Peyer's patch (tissue), 4 donors: ENCODE results near the gene SIK1. TPM values are rescaled to one million over a fixed set of nuclear protein-coding genes. Genes with fewer than 3 reads are reported as not detected.
"Not testable (repeated sequence)": the region's sequence is repeated elsewhere in the genome, so short reads cannot be mapped to it uniquely, and the experiment has no call there.

Experiments
- DNase-seq, 3 donors: peaks; one replicate each; pipeline ENCODE4 v3.0.0-alpha.2; 2017 to 2019
- H3K27ac ChIP-seq, 4 donors: fragments of 200-600 bp; sonication (generic); one replicate each; pipeline ENCODE4 v1.5.1; 2016 to 2019
- H3K27me3 ChIP-seq, 2 donors: fragments of 200-600 bp; sonication (generic); one replicate each; pipeline ENCODE4 v1.5.1; 2019
- H3K36me3 ChIP-seq, 3 donors: fragments of 200-600 bp; sonication (generic); one replicate each; pipeline ENCODE4 v1.5.1; 2016 to 2019
- H3K4me1 ChIP-seq, 4 donors: fragments of 200-600 bp; sonication (generic); one replicate each; pipeline ENCODE4 v1.5.1; 2016 to 2019
- H3K4me3 ChIP-seq, 4 donors: fragments of 200-600 bp; sonication (generic); 1 replicate in 3 of 4; 2 replicates in 1 of 4; pipeline ENCODE4 v1.5.1; 2016 to 2019; ENCODE audit warnings: mild to moderate bottlenecking in 1 of 4
- H3K9me3 ChIP-seq, 4 donors: fragments of 200-600 bp; sonication (generic); one replicate each; pipeline ENCODE4 v1.5.1; 2016 to 2019; ENCODE audit warnings: mild to moderate bottlenecking in 1 of 4
- total RNA-seq, 4 donors: library from RNA; depleted of rRNA; stranded (reverse); fragments of >200 nt; gene quantifications; one replicate each; pipeline ENCODE4 v1.1.0, GENCODE V29; 2016

Gene SIK1
- total RNA-seq, 4 donors from 2014 or later: 11.0 to 28.1 (median 17.3) TPM; not detected in 1

DNA sequence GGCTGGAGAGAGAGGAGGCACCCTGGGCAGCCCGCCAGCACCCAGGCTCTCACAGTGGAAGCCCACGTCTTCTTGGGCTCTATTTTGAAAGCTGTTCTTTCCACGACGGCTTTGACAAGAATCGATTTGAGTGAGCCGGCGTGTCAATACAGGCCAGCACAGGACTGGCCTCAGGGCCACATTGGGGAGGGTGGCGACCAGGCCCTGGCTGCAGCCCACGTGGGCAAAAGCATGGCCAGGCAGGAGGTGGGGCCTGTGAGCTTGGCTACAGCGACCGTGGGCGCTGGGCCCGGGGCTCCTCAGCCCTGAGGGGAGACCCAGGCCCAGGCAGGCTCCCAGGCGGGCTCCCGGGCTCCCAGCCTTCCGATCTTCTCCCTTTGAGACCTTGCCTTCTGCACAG lies 23.4 kb upstream of the SIK1 start:
- H3K27me3 ChIP-seq, H3K36me3 ChIP-seq, H3K9me3 ChIP-seq, H3K27ac ChIP-seq, H3K4me1 ChIP-seq, H3K4me3 ChIP-seq, DNase-seq: not testable (repeated sequence)

DNA sequence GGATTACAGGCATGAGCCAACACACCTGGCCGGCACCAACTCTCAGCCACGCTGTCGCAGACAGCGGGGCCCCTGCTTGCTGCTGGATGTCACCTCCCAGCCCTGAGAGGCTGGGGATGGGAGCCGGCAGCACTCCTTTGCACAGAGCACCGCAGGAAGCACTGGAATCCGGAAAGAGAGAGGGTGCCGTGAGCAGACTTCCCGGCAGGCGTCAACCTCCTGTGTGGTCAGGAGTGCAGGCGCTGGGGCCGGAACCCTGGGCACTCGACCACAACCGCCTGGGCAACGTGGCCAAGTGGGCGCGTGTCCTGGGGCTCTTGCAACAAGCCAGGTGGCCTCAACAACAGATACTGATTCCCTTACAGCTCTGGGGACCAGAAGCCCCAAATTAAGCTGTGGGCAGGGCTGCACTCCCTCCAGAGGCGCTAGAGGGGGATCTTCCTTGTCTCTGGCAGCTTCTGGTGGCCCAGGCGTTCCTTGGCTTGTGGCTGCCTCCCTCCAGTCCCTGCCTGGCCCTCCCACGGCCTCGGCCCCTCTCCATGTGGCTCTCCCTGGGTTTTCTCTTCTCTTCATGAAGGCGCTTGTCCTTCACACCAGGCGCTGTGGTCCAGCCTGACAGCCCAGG lies 20.5 kb upstream of the SIK1 start:
- H3K4me3 ChIP-seq, H3K36me3 ChIP-seq, H3K4me1 ChIP-seq, H3K27ac ChIP-seq, H3K9me3 ChIP-seq, DNase-seq, H3K27me3 ChIP-seq: not testable (repeated sequence)

DNA sequence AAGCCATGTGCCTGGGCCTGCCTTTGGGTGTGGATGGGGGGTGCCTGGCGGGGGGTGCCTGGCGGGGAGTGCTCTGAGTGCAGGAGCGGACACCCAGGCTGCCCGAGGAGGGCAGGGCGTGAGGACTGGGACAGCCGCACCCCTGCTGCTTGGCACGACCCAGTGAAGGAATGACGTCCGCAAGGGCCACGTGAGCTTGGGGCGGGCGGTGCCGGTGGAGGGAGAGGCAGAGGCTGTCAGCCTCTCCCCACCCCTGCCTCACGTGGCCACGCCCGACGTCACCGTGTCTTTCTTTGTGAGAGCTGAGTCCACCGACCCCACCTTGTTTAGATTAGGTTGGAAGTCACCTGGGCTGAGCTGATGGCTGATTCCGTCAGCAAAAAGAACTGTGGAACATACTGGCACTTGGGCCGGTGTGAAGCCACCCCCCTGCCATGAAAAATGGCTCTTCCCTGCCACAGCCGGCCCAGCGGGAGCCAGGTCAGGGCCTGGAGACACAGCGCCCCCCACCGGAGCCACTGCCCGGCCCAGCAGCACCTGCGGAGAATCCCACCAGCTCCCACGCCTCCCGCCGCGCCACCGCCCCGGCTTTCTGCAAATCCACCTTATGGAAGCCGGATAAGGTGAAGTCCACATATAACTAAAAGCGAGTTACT lies 19.5 kb upstream of the SIK1 start:
- not testable (repeated sequence) for H3K27ac ChIP-seq, H3K27me3 ChIP-seq, H3K36me3 ChIP-seq, H3K4me1 ChIP-seq, H3K9me3 ChIP-seq, H3K4me3 ChIP-seq, DNase-seq

DNA sequence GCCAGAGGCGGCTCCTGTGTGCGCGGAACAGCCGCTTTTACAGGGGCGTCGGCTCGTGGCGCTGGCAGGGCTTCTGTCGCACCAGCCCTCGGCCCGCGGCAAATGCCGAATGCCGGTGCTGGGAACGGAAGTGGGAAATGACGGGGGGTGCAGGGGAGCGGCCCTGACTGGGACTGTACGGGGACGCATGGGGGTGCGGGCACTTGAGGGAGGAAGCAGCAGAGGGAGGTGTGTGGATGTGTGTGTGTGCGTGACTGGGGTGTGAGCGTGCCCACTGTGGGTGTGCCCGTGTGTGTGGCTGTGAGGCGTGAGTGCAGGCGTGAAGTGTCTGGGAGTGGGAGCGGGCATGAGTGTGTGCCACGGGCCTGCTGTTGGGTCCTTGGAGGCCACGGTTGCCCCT lies 17.6 kb upstream of the SIK1 start:
- not testable (repeated sequence) for DNase-seq, H3K27me3 ChIP-seq, H3K4me3 ChIP-seq, H3K27ac ChIP-seq, H3K9me3 ChIP-seq, H3K36me3 ChIP-seq, H3K4me1 ChIP-seq

DNA sequence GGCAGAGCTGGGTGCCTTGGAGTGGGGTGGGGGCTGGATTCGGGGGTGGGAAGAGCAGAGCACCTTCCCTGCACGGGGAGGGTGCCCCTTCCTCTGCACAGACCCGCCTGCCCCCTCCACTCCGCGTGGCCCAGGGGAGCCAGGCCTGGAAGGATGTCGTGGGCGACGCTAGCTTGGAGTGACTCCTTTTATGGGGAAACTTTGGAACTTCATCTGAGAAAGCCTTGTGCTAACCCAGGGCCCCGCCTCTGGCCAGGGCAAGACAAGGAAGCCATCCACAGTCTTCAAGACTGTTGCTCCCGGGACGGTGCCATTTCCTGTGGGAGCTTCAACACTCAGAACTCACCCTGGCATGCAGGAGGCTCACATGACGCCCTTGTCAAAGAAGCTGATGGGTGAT lies 15.6 kb upstream of the SIK1 start:
- H3K9me3 ChIP-seq, H3K27me3 ChIP-seq, H3K4me3 ChIP-seq, DNase-seq, H3K4me1 ChIP-seq, H3K27ac ChIP-seq, H3K36me3 ChIP-seq: not testable (repeated sequence)

DNA sequence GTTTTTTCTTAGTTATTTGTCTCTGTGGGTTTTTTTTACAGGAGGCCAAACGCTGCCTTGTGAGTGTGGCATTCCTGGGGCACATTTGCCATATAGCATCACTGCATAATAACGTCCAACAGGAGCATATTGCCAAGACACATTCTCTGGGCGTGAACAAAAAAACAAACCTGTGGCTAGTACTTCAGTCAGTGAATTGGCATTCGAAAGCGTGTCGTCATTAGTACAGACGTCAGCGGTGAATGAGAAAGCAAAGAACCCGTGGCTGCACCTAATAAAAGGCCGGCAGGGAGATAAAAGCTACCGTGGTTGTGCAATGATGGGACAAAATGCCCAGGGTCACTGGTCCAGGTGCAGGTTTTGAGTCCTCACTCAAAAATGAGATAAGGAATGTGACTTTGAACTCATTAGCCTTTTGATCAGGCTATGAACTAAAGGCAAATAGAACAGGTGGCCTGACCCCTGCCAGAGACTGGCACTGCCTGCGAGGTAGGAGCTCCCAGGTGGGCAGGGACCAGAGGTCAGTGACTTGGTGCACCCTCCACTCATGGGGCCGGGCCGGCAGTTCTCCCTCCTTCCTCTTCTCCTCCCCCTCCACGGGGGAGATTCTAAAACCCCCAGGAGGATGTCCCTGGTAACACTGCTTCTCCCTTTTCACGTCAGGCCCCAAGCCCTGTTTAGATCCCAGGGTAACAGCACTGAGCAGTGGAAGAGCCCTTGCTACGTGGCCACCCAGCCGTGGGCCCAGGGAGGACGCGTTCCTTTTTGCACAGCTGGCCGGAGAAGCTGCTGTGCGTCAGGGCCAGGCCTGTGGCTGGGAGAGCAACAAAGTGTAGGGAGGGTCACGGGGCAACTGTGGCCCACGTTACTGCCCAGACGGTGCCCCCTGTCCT lies 14.2 kb upstream of the SIK1 start:
- H3K36me3 ChIP-seq, DNase-seq, H3K27ac ChIP-seq, H3K4me3 ChIP-seq, H3K9me3 ChIP-seq, H3K27me3 ChIP-seq, H3K4me1 ChIP-seq: not testable (repeated sequence)

DNA sequence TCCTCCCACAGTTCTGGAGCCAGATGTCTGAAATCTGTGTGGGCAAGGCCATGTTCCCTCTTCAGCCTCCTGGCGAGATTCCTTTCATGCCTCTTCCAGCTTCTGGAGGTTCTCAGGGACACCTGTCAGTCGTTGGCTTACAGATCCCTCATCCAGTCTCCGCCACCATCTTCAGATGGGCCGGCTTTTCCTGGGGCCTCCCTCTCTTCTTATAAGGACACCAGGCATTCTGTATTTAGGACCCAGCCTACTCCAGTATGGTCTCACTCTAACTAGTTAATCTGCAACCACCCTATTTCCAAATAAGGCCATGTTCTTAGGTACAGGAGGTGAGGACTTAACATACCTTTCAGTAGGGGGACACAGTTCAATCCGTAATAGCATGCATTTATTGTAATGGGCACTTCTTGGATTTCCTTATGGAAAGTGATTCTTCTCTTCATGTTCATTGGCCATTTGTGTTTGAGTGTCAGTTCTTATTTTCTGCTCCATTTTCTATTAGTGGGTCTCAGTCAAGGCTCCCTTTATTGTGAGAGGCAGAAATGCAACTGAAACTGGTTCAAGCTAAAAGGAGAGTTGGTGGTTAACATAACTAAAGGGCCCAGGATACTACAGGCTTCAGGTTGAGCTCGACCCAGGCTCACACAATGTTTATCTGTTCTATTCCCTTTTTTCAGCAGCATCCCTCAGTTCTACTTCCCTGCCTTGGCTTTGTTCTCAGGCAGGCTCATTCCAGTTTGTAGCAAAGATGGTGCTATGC lies 12.6 kb upstream of the SIK1 start:
- not testable (repeated sequence) for H3K4me1 ChIP-seq, H3K36me3 ChIP-seq, H3K4me3 ChIP-seq, H3K27ac ChIP-seq, H3K27me3 ChIP-seq, DNase-seq, H3K9me3 ChIP-seq

DNA sequence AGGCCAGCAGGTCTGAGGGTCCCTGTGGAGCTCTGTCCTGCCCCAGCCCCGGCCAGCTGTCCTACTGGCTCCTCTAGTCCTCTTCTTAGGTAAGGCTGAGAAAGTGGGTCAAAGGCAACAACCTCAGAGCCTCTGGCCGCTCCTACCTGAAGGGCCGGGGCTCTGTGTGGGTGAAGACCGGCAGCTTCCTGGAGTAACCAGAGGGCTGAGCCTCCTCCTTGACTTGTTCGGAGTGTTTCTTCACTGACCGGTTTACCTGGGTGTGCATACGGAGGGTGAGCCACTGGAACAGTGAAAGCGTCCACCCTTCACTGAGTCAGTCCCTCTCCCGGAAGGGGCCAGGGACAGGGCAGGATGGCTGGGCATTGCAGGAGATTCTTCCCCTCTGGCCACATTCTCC lies 9.3 kb upstream of the SIK1 start:
- H3K27me3 ChIP-seq, H3K27ac ChIP-seq, H3K4me1 ChIP-seq, H3K4me3 ChIP-seq, H3K36me3 ChIP-seq, DNase-seq, H3K9me3 ChIP-seq: not testable (repeated sequence)

DNA sequence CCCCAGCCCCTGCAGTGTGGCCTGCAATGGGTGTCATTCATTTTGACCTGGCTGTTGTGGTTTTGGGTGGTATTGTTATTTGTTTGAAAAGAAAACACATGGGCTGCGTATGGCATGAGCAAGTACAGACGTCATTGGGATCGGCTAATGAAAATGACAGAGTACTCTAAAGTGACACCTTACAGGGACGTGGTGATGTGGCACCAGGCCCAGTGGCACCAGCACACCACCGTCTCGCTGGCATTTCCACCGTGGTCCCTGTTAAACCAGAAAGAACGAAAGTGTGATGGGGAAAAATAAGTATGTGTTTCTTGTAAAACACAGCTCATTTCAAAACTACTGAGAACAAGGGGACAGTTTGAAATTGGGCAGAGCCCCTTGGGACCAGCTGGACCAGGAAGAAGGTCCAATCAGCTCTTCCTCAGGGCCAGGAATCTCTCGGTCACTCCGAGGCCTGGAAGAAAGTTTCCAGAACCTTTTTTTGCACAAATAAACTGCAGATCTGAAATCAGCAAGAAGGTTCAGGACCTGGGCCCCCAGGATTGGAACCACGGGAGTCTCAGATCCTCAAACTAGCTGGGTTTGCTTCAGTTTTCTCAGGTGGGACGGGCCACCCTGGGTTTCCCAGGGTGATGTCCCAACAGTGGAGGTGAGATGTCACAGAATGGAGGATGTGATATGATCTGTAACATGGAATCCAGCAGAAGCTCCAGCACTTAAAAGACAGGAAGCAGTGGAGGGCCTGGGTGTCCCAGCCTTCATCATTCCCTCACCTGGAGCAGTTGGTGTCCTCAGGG lies 6.6 kb upstream of the SIK1 start:
- H3K27me3 ChIP-seq, H3K27ac ChIP-seq, DNase-seq, H3K4me3 ChIP-seq, H3K4me1 ChIP-seq, H3K9me3 ChIP-seq, H3K36me3 ChIP-seq: not testable (repeated sequence)

DNA sequence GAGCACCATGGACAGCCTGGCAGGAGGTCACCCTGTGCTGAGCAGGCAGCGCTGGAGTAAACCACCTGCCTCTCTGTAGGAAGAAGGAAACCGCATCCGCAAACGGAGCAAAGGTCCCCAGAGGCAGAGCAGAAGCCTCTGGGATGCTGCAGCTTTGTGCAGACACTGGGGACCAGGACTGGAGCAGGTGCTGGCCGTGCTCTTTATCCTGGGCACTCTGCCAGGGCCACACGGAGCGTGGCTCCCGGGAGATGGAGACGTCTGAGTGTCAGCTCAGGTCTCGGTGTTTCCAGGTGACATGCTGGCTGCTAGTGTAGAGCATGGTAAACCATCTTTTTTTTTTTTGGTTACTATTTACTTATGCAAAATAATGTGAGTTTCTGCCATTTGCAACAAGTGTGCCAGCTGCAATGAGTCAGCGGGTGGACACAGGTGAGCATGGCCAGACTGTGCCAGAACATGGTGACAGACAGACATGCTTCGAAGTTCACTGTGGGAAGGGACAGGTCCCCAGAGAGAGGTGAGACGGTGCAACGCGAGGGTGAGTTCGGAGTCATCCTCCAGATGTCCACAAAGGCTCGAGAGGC lies 4.0 kb upstream of the SIK1 start:
- H3K36me3 ChIP-seq, H3K9me3 ChIP-seq, H3K27ac ChIP-seq, H3K27me3 ChIP-seq, H3K4me3 ChIP-seq, DNase-seq, H3K4me1 ChIP-seq: not testable (repeated sequence)

DNA sequence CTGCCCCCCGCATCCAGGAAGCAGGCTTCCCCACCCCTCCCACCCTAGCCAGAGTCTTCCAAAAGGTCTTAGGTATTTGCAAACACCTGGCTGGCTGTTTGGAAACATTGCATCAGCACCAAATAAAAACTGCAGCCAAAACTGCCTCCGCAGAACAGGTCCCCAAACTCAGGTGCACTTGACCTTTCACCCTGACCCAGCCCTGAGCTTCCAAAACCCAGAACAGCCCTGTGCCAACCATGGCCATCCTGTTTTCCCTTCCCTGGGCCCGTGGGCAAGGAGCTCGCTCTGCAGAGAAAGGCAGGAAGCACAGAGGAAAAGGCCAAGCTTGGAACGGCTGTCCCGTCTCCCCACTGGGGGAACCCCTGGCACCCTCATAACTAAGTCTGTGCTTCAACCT lies 2.0 kb upstream of the SIK1 start:
- H3K36me3 ChIP-seq, H3K27me3 ChIP-seq, H3K27ac ChIP-seq, H3K4me1 ChIP-seq, H3K9me3 ChIP-seq, H3K4me3 ChIP-seq, DNase-seq: not testable (repeated sequence)

DNA sequence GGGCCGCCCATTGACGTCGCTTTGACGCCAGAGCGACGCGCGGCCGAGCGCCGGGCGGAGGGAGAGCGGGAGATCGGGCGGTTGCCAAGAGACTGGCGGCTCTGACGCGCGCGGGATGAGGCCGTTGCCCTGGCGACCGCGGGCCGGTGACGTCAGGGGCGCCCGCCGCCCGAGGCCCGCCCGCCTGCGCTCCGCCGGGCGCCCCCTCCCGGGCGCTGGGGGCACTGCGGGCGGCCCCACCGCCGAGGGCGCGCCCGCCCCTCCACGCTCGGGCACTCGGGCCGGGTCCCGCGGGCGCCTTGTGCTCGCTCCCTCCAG lies 270 bp upstream of the SIK1 start:
- not testable (repeated sequence) for H3K27me3 ChIP-seq, H3K4me1 ChIP-seq, H3K36me3 ChIP-seq, H3K4me3 ChIP-seq, H3K9me3 ChIP-seq, DNase-seq, H3K27ac ChIP-seq

DNA sequence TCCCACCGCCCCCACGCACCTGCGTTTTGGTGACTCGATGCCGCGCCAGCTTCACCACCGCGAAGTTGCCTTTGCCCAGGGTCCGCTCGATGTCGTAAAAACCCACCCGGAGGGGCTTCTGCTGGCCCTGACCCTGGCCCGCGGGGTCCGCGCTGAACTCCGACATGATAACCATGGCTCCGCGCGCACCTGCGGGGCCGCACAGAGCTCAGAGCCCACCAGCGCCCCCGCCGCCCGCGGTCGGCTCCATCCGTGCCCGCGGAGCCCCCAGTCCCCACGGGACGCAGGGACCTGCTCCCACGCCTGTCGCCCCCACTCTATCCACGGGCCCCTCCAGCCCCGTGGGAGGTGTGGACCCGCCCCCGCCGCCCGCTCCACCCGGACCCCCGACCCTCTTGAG lies 927 bp downstream of the SIK1 start:
- not testable (repeated sequence) for H3K36me3 ChIP-seq, H3K9me3 ChIP-seq, H3K27me3 ChIP-seq, H3K27ac ChIP-seq, H3K4me1 ChIP-seq, H3K4me3 ChIP-seq, DNase-seq

DNA sequence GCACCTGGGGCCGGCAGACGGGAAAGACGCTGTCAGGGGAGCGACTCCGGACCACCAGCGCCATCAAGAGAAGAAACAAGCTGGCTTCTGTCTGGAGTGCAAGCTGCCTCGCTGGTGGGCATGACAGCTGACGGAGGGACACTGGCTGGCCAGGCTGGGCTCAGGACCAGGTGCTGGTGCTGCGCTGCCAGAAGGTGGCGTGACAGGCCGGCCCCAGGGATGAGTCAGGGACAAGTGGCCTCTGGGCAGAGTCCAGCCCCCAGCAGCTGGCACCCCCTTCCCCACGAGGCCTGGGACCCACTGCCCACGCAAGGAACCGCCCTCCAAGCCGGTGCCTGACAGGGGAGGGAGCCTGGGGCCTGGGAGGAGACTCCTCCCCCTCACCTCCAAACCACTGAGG lies 7.5 kb downstream of the SIK1 start:
- H3K9me3 ChIP-seq, H3K4me3 ChIP-seq, DNase-seq, H3K27me3 ChIP-seq, H3K4me1 ChIP-seq, H3K36me3 ChIP-seq, H3K27ac ChIP-seq: not testable (repeated sequence)
